GM12875 (cell line): ENCODE data around the gene DSCAM.

Experiments
- H3K4me3 ChIP-seq: one replicate; pipeline ENCODE4 v1.5.1; 2011; ENCODE audit warnings: low read depth, low read length, control low read depth
- TF ChIP-seq, protein P1 (sequence below): IDR thresholded peaks from 2 replicates; pipeline ENCODE4 v1.5.1; 2011; ENCODE audit warnings: low read depth, mild to moderate bottlenecking, control low read depth, inconsistent platforms, low read length, moderate library complexity, borderline replicate concordance; ENCODE audit not compliant: insufficient read depth

DSCAM gene

GRCh38 chr21:40178726-40179125 is 668.2 kb downstream of the DSCAM start:
- no peak overlapping the region for H3K4me3 ChIP-seq
- TF ChIP-seq, protein P1, sequence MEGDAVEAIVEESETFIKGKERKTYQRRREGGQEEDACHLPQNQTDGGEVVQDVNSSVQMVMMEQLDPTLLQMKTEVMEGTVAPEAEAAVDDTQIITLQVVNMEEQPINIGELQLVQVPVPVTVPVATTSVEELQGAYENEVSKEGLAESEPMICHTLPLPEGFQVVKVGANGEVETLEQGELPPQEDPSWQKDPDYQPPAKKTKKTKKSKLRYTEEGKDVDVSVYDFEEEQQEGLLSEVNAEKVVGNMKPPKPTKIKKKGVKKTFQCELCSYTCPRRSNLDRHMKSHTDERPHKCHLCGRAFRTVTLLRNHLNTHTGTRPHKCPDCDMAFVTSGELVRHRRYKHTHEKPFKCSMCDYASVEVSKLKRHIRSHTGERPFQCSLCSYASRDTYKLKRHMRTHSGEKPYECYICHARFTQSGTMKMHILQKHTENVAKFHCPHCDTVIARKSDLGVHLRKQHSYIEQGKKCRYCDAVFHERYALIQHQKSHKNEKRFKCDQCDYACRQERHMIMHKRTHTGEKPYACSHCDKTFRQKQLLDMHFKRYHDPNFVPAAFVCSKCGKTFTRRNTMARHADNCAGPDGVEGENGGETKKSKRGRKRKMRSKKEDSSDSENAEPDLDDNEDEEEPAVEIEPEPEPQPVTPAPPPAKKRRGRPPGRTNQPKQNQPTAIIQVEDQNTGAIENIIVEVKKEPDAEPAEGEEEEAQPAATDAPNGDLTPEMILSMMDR: no peak

DNA sequence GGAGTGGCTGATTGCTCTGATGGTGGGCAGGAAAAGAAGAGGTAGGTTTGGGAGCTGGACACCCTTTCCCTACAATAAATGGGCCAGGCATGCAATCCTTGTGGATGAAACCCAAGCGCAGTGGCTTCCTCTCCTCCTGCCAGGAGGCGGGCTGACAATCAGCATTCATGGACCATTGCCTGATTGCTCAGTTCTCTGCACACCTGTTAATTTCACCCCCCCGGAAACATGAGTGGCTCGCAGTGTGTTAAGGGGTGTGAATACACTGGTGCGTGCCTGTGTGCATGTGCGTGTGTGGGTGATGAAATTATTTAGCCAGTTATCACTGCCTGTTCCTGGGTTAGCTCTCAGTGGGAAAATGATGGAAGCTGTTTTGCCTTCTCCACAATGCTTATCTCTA is 669.0 kb downstream of the DSCAM start:
- H3K4me3 ChIP-seq: no peak overlapping the region
- TF ChIP-seq, protein P1: no peak

- TF ChIP-seq, protein P1: no peak
- no peak overlapping the region for H3K4me3 ChIP-seq
These were observed 670.2 kb downstream of the DSCAM start for GRCh38 chr21:40176724-40177123.

DNA sequence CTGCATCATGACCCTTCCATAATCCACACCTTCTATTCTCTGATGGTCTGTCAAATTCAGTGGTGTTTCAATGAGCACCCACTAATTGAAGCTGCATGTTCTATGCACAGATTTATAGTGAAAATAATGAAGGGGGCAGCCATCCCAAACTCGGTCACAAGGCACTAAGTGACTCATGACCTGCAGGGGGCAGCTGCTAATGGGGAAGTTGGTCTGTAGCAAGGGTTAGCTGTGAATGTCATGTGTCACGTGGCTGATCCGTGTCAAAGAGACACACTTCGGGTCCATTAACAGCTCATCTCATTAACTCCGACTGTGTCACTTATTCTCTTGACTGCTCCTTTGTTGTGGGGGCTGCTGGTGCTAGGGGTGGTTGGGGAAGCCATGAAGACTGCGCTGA is 673.1 kb downstream of the DSCAM start:
- TF ChIP-seq, protein P1: no peak
- H3K4me3 ChIP-seq: no peak overlapping the region

- TF ChIP-seq, protein P1: no peak
- no peak overlapping the region for H3K4me3 ChIP-seq
These were observed 677.0 kb downstream of the DSCAM start for GRCh38 chr21:40169971-40170370.

GRCh38 chr21:40166291-40166843 is 680.6 kb downstream of the DSCAM start:
- no peak overlapping the region for H3K4me3 ChIP-seq
- TF ChIP-seq, protein P1: no peak

DNA sequence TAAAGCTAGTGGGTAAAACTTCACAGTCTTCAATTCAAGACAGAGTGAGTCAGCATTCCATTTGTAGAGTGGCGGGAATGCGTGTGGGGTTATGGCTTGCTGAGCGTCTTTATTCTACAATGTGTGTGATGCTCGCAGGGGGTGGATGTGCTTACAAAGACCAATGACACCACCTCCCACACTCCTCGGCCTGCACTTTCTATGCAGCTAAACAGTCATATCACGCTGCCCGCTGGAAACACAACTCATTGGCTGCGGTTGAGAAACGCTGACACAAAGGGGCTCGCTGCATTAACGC is 681.2 kb downstream of the DSCAM start:
- TF ChIP-seq, protein P1: no peak
- H3K4me3 ChIP-seq: no peak overlapping the region
